Heart left ventricle (tissue), 16 donors: ENCODE data around the gene DNM2. TPM values are rescaled to one million over a fixed set of nuclear protein-coding genes. Genes with fewer than 3 reads are reported as not detected.

Experiments
- ATAC-seq, 4 donors: fragments of 200-7000 bp; cut with Tn5 transposase; one replicate each; pipeline ENCODE4 v1.9.1; 2020 to 2022; ENCODE audit warnings: moderate library complexity in 4 of 4, mild to moderate bottlenecking in 3 of 4, moderate number of reproducible peaks in 1 of 4
- DNase-seq, 5 donors: peaks; one replicate each; pipeline ENCODE4 v3.0.0-alpha.2; 2020
- H3K27ac ChIP-seq, 12 donors: fragments of 200-600 bp; sonication (generic) in 4 of 12; one replicate each; pipeline versions ENCODE4 v1.5.0 to v1.8.0; 2016 to 2022; ENCODE audit warnings: mild to moderate bottlenecking in 2 of 12
- H3K27me3 ChIP-seq, 9 donors: fragments of 200-600 bp; sonication (generic) in 2 of 9; one replicate each; pipeline versions ENCODE4 v1.5.1 to v1.8.0; 2016 to 2022; ENCODE audit warnings: mild to moderate bottlenecking in 3 of 9
- H3K36me3 ChIP-seq, 9 donors: fragments of 200-600 bp; sonication (generic) in 2 of 9; one replicate each; pipeline versions ENCODE4 v1.5.0 to v1.8.0; 2018 to 2022; ENCODE audit warnings: mild to moderate bottlenecking in 2 of 9
- H3K4me1 ChIP-seq, 12 donors: fragments of 200-600 bp; sonication (generic) in 4 of 12; one replicate each; pipeline versions ENCODE4 v1.5.0 to v1.8.0; 2016 to 2022; ENCODE audit warnings: mild to moderate bottlenecking in 3 of 12
- H3K4me3 ChIP-seq, 12 donors: fragments of 200-600 bp; sonication (generic) in 4 of 12; one replicate each; pipeline versions ENCODE4 v1.5.0 to v1.8.0; 2017 to 2022; ENCODE audit warnings: mild to moderate bottlenecking in 9 of 12, moderate library complexity in 4 of 12
- H3K9me3 ChIP-seq, 12 donors: fragments of 200-600 bp; sonication (generic) in 4 of 12; one replicate each; pipeline versions ENCODE4 v1.5.0 to v1.8.0; 2016 to 2022; ENCODE audit warnings: mild to moderate bottlenecking in 1 of 12
- POLR2A ChIP-seq, 2 donors: fragments of 450-650 bp; IDR thresholded peaks; one replicate each; pipeline ENCODE4 v1.6.1; 2017; ENCODE audit warnings: antibody characterized with exemption in 2 of 2, mild to moderate bottlenecking in 2 of 2, moderate library complexity in 2 of 2
- WGBS, 4 donors: extraction: QIAGEN DNeasy Blood & Tissue Kit in 2 of 4; methylation state at CpG; one replicate each; pipeline versions ENCODE4 v1.1.5 to v1.1.7; 2013 to 2018; 5-methylcytosine and 5-hydroxymethylcytosine counted together
- intact Hi-C, 10 donors: fragments of 100-400 bp; cut with DNase I; formaldehyde crosslinking; loops; one replicate each; pipeline versions ENCODE4 v1.11.1 to v1.14.2; 2022
- polyA plus RNA-seq, 2 donors: library from polyadenylated mRNA; stranded (reverse); fragments of 200-250 nt; gene quantifications; one replicate each; pipeline ENCODE4 v1.2.3, GENCODE V29; 2013
- total RNA-seq, 9 donors: library from RNA; depleted of rRNA in 2 of 9; stranded (reverse); fragments of >200 nt in 2 of 9; fragmentation: NEBNext Ultra II Directional in 3 of 9; extraction: Animal tissue kit (Norgen Biotek cat#: 25700) in 3 of 9; gene quantifications; one replicate each; pipeline versions ENCODE4 v1.1.0 to v1.2.4, GENCODE V29; 2016 to 2023
- TF ChIP-seq, protein P1 (sequence below), 12 donors: fragments of 200-600 bp; sonication (generic) in 4 of 12; IDR thresholded peaks; one replicate each; pipeline versions ENCODE4 v1.5.0 to v1.8.0; 2018 to 2022; ENCODE audit warnings: antibody characterized with exemption in 12 of 12, mild to moderate bottlenecking in 5 of 12
- donor health status: ischemic (EF 13 %, LVEDD 7.1; RV severe dilation, severe dysfunction).
- donor health status: healthy with polysubstance abuse.
- donor health status: DM: no; HTN: yes; CAD: no.
- donor health status: DM: no; HTN: no; CAD: no.
- donor health status: ischemic (EF 25% LVEDD 6.9; RV normal size, moderate dysfunction).
- donor health status: ischemic (EF 25% LVEDD 5.7; RV mildly dilated, moderate dysfunction).
- donor health status: healthy.
- donor health status: DM: yes; HTN: yes; CAD: no.
- donor health status: ischemic (EF 35%, LVEDD 5.7; RV mildly dilated, moderate dysfunction).
- donor health status: nonischemic (EF 11% LVEDD 7.7; RV severe dilation, severe dysfunction).
- donor health status: DM: yes; HTN: yes; CAD: no.
- donor health status: PGD.
- donor health status: ischemic (EF 29% LVEDD 5.4; RV normal size, mild dysfunction).
- donor health status: nonischemic (EF 23%, LVEDD 6.1; RV moderate dilation, normal function).

DNM2 gene
- total and polyA plus RNA-seq, 11 donors: 98.9 to 204 (median 131) TPM

DNA sequence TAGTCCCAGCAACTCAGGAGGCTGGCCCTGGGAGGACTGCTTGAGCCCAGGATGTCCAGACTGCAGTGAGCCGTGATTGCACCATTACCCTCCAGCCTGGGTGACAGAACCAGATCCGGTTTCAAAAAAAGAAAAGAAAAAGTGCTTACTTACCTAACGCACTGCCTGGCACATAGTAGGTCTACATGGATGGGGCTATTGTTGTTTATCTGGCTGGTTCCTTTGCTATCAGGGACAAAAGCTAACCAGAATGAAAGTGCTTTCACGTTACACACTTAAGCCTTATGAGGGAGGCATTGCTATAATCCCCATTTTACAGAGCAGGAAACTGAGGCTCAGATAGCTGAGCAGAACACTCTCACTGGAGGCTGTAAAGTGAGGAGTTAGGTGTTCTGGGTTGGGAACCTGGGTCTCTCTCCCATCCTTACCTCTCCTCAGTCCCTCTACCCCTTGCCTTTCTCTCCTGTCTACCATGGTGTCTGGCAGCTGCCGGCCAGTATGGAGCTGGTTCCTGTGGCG lies 2.8 kb downstream of the DNM2 start:
- no peak for ATAC-seq
- DNase-seq: no peak
- peak overlapping the region in 4 of 12 donors; percentile 21 to 100 (median 98) for H3K27ac ChIP-seq
- peaks cover 0 to 26% (median 3%) of the 10 kb centered on the region in 9 donors for H3K36me3 ChIP-seq
- intact Hi-C loops: no loop called here
- H3K4me1 ChIP-seq: peaks cover 11 to 69% (median 46%) of the 10 kb centered on the region in 12 donors
- H3K27me3 ChIP-seq: no peaks in the 10 kb centered on the region
- H3K9me3 ChIP-seq: no peaks in the 10 kb centered on the region
- 91 to 92% (median 92%) methylated on average over 6 of the region's 6 CpGs for WGBS, 4 donors
- H3K4me3 ChIP-seq: no peak overlapping the region
- no peak for TF ChIP-seq POLR2A (IDR thresholded peaks at IDR 0.05)
- TF ChIP-seq, protein P1, sequence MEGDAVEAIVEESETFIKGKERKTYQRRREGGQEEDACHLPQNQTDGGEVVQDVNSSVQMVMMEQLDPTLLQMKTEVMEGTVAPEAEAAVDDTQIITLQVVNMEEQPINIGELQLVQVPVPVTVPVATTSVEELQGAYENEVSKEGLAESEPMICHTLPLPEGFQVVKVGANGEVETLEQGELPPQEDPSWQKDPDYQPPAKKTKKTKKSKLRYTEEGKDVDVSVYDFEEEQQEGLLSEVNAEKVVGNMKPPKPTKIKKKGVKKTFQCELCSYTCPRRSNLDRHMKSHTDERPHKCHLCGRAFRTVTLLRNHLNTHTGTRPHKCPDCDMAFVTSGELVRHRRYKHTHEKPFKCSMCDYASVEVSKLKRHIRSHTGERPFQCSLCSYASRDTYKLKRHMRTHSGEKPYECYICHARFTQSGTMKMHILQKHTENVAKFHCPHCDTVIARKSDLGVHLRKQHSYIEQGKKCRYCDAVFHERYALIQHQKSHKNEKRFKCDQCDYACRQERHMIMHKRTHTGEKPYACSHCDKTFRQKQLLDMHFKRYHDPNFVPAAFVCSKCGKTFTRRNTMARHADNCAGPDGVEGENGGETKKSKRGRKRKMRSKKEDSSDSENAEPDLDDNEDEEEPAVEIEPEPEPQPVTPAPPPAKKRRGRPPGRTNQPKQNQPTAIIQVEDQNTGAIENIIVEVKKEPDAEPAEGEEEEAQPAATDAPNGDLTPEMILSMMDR (IDR thresholded peaks at IDR 0.05): no peak

DNA sequence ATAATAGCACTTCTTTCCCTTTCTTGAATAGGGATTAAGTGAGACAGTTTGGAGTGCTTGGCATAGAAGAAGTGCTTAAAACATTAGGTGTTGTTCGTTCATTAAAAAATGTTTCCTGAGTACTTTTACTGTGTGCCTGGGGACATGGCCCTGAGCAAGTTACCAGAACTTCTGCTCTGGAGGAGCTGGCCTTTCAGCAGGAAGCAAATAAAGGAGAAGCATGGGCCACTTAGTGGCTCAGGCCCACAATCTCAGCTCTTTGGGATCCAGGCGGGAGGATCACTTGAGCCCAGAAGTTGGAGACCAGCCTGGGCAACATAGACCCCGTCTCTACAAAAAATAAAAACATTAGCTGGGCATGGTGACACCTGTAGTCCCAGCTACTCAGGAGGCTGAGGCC lies 5.7 kb downstream of the DNM2 start:
- 78 to 89% (median 84%) methylated on average over 3 of the region's 3 CpGs for WGBS, 4 donors
- H3K4me1 ChIP-seq: peaks cover 11 to 93% (median 67%) of the 10 kb centered on the region in 12 donors

DNA sequence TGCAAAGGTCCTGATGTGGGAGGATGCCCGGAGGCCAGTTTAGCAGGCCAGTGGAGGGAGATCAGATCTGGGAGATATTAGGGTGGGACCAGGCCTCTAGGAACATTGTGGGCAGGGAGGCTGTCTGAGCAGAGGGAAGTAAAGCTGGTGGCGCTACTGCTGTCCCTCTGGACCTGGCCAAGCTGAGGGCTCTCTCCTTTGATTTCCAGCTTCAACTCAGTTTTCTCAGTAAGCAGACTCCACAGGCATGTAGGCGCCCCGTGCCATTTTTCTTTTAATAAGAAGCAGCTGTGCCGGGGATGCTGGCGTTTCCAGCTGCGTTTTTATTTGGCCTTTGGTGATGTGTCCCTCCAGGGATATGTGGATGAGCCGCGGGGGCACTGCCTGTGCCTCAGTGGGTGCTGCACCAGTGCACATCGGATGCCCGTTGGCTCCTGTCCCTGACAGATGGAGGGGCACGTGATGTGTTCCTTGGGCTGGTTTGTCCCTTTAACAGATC lies 6.7 kb downstream of the DNM2 start:
- 62 to 76% (median 72%) methylated on average over 12 of the region's 12 CpGs for WGBS, 4 donors
- Histone ChIP-seq H3K9me3 (no peaks in the 10 kb centered on the region), H3K4me3 (no peak overlapping the region), H3K27ac (peak overlapping the region in 7 of 12 donors; percentile 17 to 90 (median 78)), H3K36me3 (peaks cover 0 to 26% (median 3%) of the 10 kb centered on the region in 9 donors), H3K4me1 (peaks cover 5 to 89% (median 60%) of the 10 kb centered on the region in 12 donors), H3K27me3 (no peaks in the 10 kb centered on the region)
- TF ChIP-seq, protein P1 (IDR thresholded peaks at IDR 0.05): no peak
- no peak for TF ChIP-seq POLR2A (IDR thresholded peaks at IDR 0.05)
- intact Hi-C loops: no loop called here
- no peak for ATAC-seq
- no peak for DNase-seq

More for the DNA sequence above, 5.7 kb downstream of the DNM2 start:
- no peak for ATAC-seq
- no peaks in the 10 kb centered on the region for H3K27me3 ChIP-seq
- DNase-seq: no peak
- no peak overlapping the region for H3K4me3 ChIP-seq
- peak overlapping the region in 4 of 12 donors; percentile 25 to 85 (median 46) for H3K27ac ChIP-seq
- intact Hi-C loops: no loop called here
- H3K9me3 ChIP-seq: no peaks in the 10 kb centered on the region
- TF ChIP-seq, protein P1 (IDR thresholded peaks at IDR 0.05): no peak
- TF ChIP-seq POLR2A (IDR thresholded peaks at IDR 0.05): no peak
- H3K36me3 ChIP-seq: peaks cover 0 to 26% (median 3%) of the 10 kb centered on the region in 9 donors

DNA sequence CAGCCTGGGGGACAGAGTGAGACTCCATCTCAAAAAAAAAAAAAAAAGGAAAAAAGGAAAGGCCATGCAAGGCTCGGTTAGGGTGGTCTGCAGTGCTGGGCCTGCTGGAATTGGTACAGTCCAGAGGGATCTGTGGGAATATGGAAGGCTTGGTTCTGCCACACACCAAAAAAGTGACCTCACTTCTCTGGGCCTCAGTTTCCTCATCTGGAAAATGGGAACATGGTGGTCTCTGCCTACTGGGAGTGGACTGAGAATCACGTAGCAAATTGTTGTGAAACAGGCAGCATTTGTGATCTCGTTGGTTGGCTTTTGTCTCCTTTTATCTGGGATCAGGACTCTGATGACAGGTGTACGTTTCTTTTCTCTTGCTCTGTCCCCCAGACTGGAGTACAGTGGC lies 7.5 kb downstream of the DNM2 start:
- WGBS, 4 donors: 76 to 82% (median 81%) methylated on average over 4 of the region's 4 CpGs
- Histone ChIP-seq H3K27ac (peak overlapping the region; percentile 34 to 90 (median 74)), H3K4me1 (peaks cover 3 to 89% (median 58%) of the 10 kb centered on the region in 12 donors), H3K9me3 (no peaks in the 10 kb centered on the region), H3K36me3 (peaks cover 0 to 23% (median 3%) of the 10 kb centered on the region in 9 donors), H3K27me3 (no peaks in the 10 kb centered on the region), H3K4me3 (no peak overlapping the region)
- intact Hi-C loops: no loop called here
- no peak for TF ChIP-seq POLR2A (IDR thresholded peaks at IDR 0.05)
- TF ChIP-seq, protein P1 (IDR thresholded peaks at IDR 0.05): no peak
- no peak for DNase-seq
- no peak for ATAC-seq
